GM23248 (cell line): ENCODE measurements around the gene KATNA1.

Experiments
- EZH2 ChIP-seq: fragments of 200-600 bp; sonication (generic); IDR thresholded peaks from 2 replicates; pipeline ENCODE4 v1.6.1; 2018; ENCODE audit warnings: antibody characterized with exemption, mild to moderate bottlenecking; ENCODE audit not compliant: insufficient read depth, poor library complexity, severe bottlenecking
- EZH2phosphoT487 ChIP-seq: fragments of 200-600 bp; sonication (generic); IDR thresholded peaks from 2 replicates; pipeline ENCODE4 v1.6.1; 2018; ENCODE audit warnings: antibody characterized with exemption, moderate library complexity, mild to moderate bottlenecking, low read depth; ENCODE audit not compliant: insufficient read depth

DNA sequence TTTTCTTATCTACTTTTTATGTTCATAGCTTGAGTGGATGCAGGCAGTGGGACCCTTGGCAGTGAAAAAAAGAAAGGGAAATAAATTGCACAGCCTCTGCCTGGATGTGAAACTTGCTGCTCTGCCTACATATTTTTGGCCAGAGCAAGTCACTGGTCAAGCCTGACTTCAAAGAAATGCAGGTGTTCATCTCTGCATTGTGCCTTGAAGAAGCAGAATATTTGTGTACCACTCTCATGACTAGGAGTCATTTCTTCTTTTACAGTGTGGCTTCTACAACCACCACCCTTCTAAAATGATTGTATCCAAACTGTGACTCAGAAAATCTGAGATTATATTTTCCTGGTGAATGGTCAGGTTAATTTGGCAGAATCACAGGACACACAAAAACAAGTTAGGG, 2.5 kb upstream of the KATNA1 start:
- TF ChIP-seq EZH2 (no peak), EZH2phosphoT487 (no peak)
